ENCODE data around the gene VPS13D. TPM values are rescaled to one million over a fixed set of nuclear protein-coding genes. Genes with fewer than 3 reads are reported as not detected.

VPS13D gene
- total RNA-seq, 1 experiment from 2014 or later = 20.2 TPM

DNA sequence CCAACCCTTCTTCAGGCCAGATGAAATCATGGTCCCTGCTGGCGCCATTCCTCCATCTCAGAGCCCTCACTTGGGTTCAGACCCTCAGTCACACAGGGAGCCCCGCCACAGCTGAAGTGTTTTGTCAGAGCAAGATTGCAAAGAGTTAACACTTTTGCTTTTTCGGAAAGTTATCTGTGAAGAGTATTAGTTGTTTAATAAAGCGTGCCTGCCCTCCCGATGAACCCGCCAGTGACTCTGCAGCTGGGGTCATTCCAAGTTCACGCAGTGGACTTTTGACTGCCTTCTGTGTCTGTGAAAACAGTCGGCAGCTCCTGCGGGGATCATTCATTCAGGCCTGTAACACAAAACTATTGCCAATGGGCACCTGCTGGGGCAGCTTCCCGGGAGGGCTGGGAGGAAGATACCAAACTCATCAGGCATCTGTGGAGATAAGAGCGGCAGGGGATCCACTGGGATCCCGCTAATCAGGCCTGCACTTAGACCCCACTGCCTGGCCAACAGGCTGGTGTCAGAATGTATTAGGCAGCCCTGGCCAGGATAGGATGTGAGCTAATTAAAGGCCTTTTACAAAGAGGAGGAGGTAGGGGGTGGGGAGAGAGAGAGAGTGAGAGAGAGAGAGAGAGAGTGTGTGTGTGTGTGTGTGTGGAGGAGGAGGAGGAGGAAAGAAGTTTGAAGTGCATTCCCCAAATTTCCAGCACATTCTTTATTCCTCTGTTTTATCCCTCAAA, 203.7 kb downstream of the VPS13D start:
- no peak overlapping the region for H2BK120ac ChIP-seq (ENCODE audit: low read depth, low read length, poor library complexity, severe bottlenecking)
- no peak overlapping the region for H2BK5ac ChIP-seq (ENCODE audit: insufficient read length, low read length)
- H3K23ac ChIP-seq (ENCODE audit: insufficient read length, low read depth, low read length) = no peak overlapping the region
- Mint-ChIP-seq H3K4me1 (peaks cover 22 to 33% of the 10 kb centered on the region in 2 experiments), H3K27me3 (ENCODE audit: low read depth) (no peaks in the 10 kb centered on the region; the same call in 1 of the 2 replicates), H3K4me3 (no peak overlapping the region; a peak in 1 of 5 replicates), H3K36me3 (ENCODE audit: insufficient read depth in 1 of 3, low read depth in 3 of 3) (peaks cover 2 to 8% (median 3%) of the 10 kb centered on the region in 3 experiments; a peak in 5 of 7 replicates), H3K27ac (no peak overlapping the region), H3K9me3 (no peaks in the 10 kb centered on the region; a peak in 1 of 5 replicates)
- DNase-seq = peak; percentile 33
- H3K79me1 ChIP-seq (ENCODE audit: insufficient read depth, low read depth, low read length, poor library complexity, severe bottlenecking) = no peaks in the 10 kb centered on the region
- H3K79me2 ChIP-seq (ENCODE audit: insufficient read depth, low read length) = no peaks in the 10 kb centered on the region
- H3K56ac ChIP-seq (ENCODE audit: insufficient read length, low read depth, low read length) = no peak overlapping the region
- H2AK5ac ChIP-seq (ENCODE audit: insufficient read length, low read length) = no peak overlapping the region
- H3K9ac ChIP-seq (ENCODE audit: extremely low read depth, insufficient read length, low read length) = no peak overlapping the region
- H2AFZ ChIP-seq (ENCODE audit: low read length) = no peak overlapping the region
- H3T11ph ChIP-seq (ENCODE audit: low read length) = no peak overlapping the region
- H3K4me1 ChIP-seq (ENCODE audit: insufficient read depth, low read length) = no peaks in the 10 kb centered on the region
- no peak overlapping the region for H2BK15ac ChIP-seq (ENCODE audit: low read depth, low read length)
- H3K4ac ChIP-seq (ENCODE audit: low read depth, low read length) = no peak overlapping the region
- no peak overlapping the region for H4K91ac ChIP-seq (ENCODE audit: insufficient read length, low read depth, low read length)
- H4K8ac ChIP-seq (replicated peaks; ENCODE audit: insufficient read length, low read depth, low read length) = no peak overlapping the region
- no peak overlapping the region for H2BK20ac ChIP-seq (ENCODE audit: low read depth, low read length, poor library complexity, severe bottlenecking)
- no peaks in the 10 kb centered on the region for H3K23me2 ChIP-seq (ENCODE audit: insufficient read length, low read depth, low read length, poor library complexity, severe bottlenecking)
- H3K18ac ChIP-seq (ENCODE audit: insufficient read length, low read depth, low read length) = no peak overlapping the region
- H3K4me2 ChIP-seq (ENCODE audit: insufficient read depth, insufficient read length, low read length) = no peak overlapping the region
- TF ChIP-seq, protein P1, sequence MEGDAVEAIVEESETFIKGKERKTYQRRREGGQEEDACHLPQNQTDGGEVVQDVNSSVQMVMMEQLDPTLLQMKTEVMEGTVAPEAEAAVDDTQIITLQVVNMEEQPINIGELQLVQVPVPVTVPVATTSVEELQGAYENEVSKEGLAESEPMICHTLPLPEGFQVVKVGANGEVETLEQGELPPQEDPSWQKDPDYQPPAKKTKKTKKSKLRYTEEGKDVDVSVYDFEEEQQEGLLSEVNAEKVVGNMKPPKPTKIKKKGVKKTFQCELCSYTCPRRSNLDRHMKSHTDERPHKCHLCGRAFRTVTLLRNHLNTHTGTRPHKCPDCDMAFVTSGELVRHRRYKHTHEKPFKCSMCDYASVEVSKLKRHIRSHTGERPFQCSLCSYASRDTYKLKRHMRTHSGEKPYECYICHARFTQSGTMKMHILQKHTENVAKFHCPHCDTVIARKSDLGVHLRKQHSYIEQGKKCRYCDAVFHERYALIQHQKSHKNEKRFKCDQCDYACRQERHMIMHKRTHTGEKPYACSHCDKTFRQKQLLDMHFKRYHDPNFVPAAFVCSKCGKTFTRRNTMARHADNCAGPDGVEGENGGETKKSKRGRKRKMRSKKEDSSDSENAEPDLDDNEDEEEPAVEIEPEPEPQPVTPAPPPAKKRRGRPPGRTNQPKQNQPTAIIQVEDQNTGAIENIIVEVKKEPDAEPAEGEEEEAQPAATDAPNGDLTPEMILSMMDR (conservative IDR thresholded peaks at IDR 0.05) = no peak
- H2BK12ac ChIP-seq (ENCODE audit: insufficient read length, low read depth, low read length) = no peak overlapping the region
- H3K14ac ChIP-seq (ENCODE audit: insufficient read depth, low read length) = no peak overlapping the region
- no CpG with 5 or more reads among the region's 12 CpGs for WGBS (ENCODE audit: extremely low coverage, insufficient read length, low lambda C conversion rate)
- H3K27ac ChIP-seq (ENCODE audit: insufficient read length, low read depth, low read length) = no peak overlapping the region
- no peak overlapping the region for H4K5ac ChIP-seq (ENCODE audit: insufficient read length, low read depth, low read length)
- no peaks in the 10 kb centered on the region for H3K27me3 ChIP-seq (ENCODE audit: insufficient read depth, low read length)
- no peaks in the 10 kb centered on the region for H4K20me1 ChIP-seq (ENCODE audit: control insufficient read depth, insufficient read depth, insufficient read length)
- H3K9me3 ChIP-seq (ENCODE audit: control insufficient read depth, low read depth, low read length) = no peaks in the 10 kb centered on the region

Measured in H9 (cell line).